ENCODE results near the gene CENPO. TPM values are rescaled to one million over a fixed set of nuclear protein-coding genes. Genes with fewer than 3 reads are reported as not detected.

The CENPO gene
- total RNA-seq, 1 experiment from 2014 or later, result 27.9 TPM

- TF ChIP-seq REST (IDR thresholded peaks at IDR 0.05; ENCODE audit: low read depth), result no peak
- TF ChIP-seq SIN3A (IDR thresholded peaks at IDR 0.05; ENCODE audit: low read depth), result no peak
Measured at GRCh38 chr2:24787532-24787931, 5.7 kb upstream of the CENPO start (continued).

GRCh38 chr2:24788816-24789215 lies 4.4 kb upstream of the CENPO start:
- ChIA-PET POLR2A (no interaction called here), RAD21 (ENCODE audit: low non-redundant PET in 1 of 2, low total read pairs in 2 of 2, uncharacterized antibody in 2 of 2, unreplicated experiment in 2 of 2) (no interaction called here), CTCF (interaction anchor here (1.4 kb wide), 1 partner anchor 33 kb away, joined by 3 read pairs; no protein-coding TSS in a partner anchor)
- no peak for TF ChIP-seq ZFX (IDR thresholded peaks at IDR 0.05)
- TF ChIP-seq EZH2phosphoT487 (IDR thresholded peaks at IDR 0.05; ENCODE audit: borderline replicate concordance), result no peak
- no peak for TF ChIP-seq POLR2A (IDR thresholded peaks at IDR 0.05; ENCODE audit: borderline replicate concordance, extremely low read depth, insufficient read depth, insufficient read length)
- TF ChIP-seq RAD21 (IDR thresholded peaks at IDR 0.05; ENCODE audit: low read depth), result no peak
- no peak for TF ChIP-seq CEBPB (IDR thresholded peaks at IDR 0.05; ENCODE audit: low read depth)
- TF ChIP-seq CTCF (IDR thresholded peaks at IDR 0.05 in 2 of 3, conservative IDR thresholded peaks at IDR 0.05 in 1 of 3; ENCODE audit: borderline replicate concordance in 1 of 3, insufficient read depth in 1 of 3, low read depth in 2 of 3, low read length in 2 of 3), result no peak
- TF ChIP-seq EZH2 (IDR thresholded peaks at IDR 0.05), result no peak
- TF ChIP-seq SP1 (IDR thresholded peaks at IDR 0.05; ENCODE audit: low read depth), result no peak
- TF ChIP-seq MAX (IDR thresholded peaks at IDR 0.05), result no peak
- no peak for TF ChIP-seq YY1 (IDR thresholded peaks at IDR 0.05; ENCODE audit: extremely low read depth, insufficient replicate concordance, low read depth, low read length)
- TF ChIP-seq CBX3 (IDR thresholded peaks at IDR 0.05; ENCODE audit: low read depth), result no peak
- H2AFZ ChIP-seq (ENCODE audit: low read depth, low read length, poor library complexity, severe bottlenecking), result no peak overlapping the region
- H3K79me2 ChIP-seq (ENCODE audit: insufficient read depth, low read length), result peaks cover 5% of the 10 kb centered on the region
- DNase-seq (ENCODE audit: low read depth, low spot score), result no peak
- no peaks in the 10 kb centered on the region for H3K36me3 ChIP-seq (ENCODE audit: control insufficient read depth in 1 of 2, insufficient read depth in 2 of 2, low read length in 2 of 2)
- intact Hi-C loops (cut with micrococcal nuclease), result no loop called here
- H3K4me3 ChIP-seq (replicated peaks in 1 of 2; ENCODE audit: low read depth in 1 of 2, low read length in 2 of 2), result no peak overlapping the region
- ATAC-seq, result no peak
- H4K20me1 ChIP-seq (ENCODE audit: insufficient read depth), result no peaks in the 10 kb centered on the region
- no peaks in the 10 kb centered on the region for H3K9me2 ChIP-seq (ENCODE audit: insufficient read depth)
- no peaks in the 10 kb centered on the region for H3K9me3 ChIP-seq (ENCODE audit: control insufficient read depth in 1 of 2, insufficient read depth in 1 of 2, low read depth in 1 of 2, low read length in 2 of 2)
- H3K27ac ChIP-seq (ENCODE audit: low read depth, low read length), result no peak overlapping the region
- H3K27me3 ChIP-seq (ENCODE audit: insufficient read depth, low read length), result no peaks in the 10 kb centered on the region
- peaks cover 12 to 22% of the 10 kb centered on the region in 2 experiments for H3K4me1 ChIP-seq (ENCODE audit: control insufficient read depth in 1 of 2, insufficient read depth in 2 of 2, low read length in 2 of 2)
- no TSS peak for BruUV-seq (replicated peaks)
- no peak overlapping the region for H3K9ac ChIP-seq (ENCODE audit: low read length)
- no peak overlapping the region for H3K4me2 ChIP-seq (ENCODE audit: low read length)
